Neural crest cell (in vitro differentiated cells): Measurements from ENCODE around the gene RFX5. TPM values are rescaled to one million over a fixed set of nuclear protein-coding genes. Genes with fewer than 3 reads are reported as not detected.

Experiments used
- DNase-seq: peaks from one replicate; pipeline ENCODE4 v3.0.0; 2021; ENCODE audit warnings: low read depth, mixed read lengths, low spot score
- H3K27ac Mint-ChIP-seq: one replicate; pipeline ENCODE4 v1.8.0; 2021; ENCODE audit warnings: mild to moderate bottlenecking, mixed read lengths; ENCODE audit not compliant: unreplicated experiment
- H3K27me3 Mint-ChIP-seq: 2 replicates; pipeline ENCODE4 v1.8.0; 2021; ENCODE audit warnings: low read depth, mild to moderate bottlenecking, mixed read lengths
- H3K36me3 Mint-ChIP-seq: 2 replicates; pipeline ENCODE4 v1.8.0; 2021; ENCODE audit warnings: low read depth, mild to moderate bottlenecking, mixed read lengths
- H3K4me1 Mint-ChIP-seq: 2 replicates; pipeline ENCODE4 v1.8.0; 2021; ENCODE audit warnings: mixed read lengths
- H3K4me3 Mint-ChIP-seq: one replicate; pipeline ENCODE4 v1.8.0; 2021; ENCODE audit warnings: mild to moderate bottlenecking, mixed read lengths
- H3K9me3 Mint-ChIP-seq: 2 replicates; pipeline ENCODE4 v1.8.0; 2021; ENCODE audit warnings: mixed read lengths
- total RNA-seq: library from RNA; stranded (reverse); gene quantifications from 2 replicates; pipeline ENCODE4 v1.2.1, GENCODE V29; 2021
- TF ChIP-seq, protein P1 (sequence below): fragments of 200-600 bp; sonication (generic); conservative IDR thresholded peaks from 2 replicates; pipeline ENCODE4 v1.5.0; 2021; ENCODE audit warnings: antibody characterized with exemption, mild to moderate bottlenecking

Gene RFX5
- total RNA-seq, 1 donor from 2014 or later, result 71.3 TPM

DNA sequence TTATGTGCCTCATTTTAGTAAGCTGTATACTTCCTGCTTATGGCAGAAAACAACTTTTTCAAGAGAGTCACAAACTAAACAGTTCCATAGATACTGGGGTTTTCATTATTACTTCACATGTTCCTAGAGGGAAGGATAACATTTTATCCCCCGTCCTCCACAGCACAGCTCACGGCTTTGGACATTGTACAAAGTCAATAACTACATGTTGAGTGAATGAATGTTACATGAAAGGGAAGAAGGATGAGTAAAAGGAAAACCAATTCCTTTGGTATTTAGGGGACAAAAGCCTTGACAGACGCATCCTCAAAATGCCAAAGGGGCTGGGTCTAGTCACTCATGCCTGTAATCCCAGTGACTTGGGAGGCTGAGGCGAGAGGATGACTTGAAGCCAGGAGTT is 34.6 kb downstream of the RFX5 start:
- Mint-ChIP-seq H3K27me3 (no peaks in the 10 kb centered on the region), H3K4me3 (no peak overlapping the region), H3K36me3 (peaks cover 5% of the 10 kb centered on the region), H3K9me3 (no peaks in the 10 kb centered on the region), H3K4me1 (peaks cover 34% of the 10 kb centered on the region), H3K27ac (no peak overlapping the region)
- TF ChIP-seq, protein P1, sequence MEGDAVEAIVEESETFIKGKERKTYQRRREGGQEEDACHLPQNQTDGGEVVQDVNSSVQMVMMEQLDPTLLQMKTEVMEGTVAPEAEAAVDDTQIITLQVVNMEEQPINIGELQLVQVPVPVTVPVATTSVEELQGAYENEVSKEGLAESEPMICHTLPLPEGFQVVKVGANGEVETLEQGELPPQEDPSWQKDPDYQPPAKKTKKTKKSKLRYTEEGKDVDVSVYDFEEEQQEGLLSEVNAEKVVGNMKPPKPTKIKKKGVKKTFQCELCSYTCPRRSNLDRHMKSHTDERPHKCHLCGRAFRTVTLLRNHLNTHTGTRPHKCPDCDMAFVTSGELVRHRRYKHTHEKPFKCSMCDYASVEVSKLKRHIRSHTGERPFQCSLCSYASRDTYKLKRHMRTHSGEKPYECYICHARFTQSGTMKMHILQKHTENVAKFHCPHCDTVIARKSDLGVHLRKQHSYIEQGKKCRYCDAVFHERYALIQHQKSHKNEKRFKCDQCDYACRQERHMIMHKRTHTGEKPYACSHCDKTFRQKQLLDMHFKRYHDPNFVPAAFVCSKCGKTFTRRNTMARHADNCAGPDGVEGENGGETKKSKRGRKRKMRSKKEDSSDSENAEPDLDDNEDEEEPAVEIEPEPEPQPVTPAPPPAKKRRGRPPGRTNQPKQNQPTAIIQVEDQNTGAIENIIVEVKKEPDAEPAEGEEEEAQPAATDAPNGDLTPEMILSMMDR, result no peak
- DNase-seq, result no peak

DNA sequence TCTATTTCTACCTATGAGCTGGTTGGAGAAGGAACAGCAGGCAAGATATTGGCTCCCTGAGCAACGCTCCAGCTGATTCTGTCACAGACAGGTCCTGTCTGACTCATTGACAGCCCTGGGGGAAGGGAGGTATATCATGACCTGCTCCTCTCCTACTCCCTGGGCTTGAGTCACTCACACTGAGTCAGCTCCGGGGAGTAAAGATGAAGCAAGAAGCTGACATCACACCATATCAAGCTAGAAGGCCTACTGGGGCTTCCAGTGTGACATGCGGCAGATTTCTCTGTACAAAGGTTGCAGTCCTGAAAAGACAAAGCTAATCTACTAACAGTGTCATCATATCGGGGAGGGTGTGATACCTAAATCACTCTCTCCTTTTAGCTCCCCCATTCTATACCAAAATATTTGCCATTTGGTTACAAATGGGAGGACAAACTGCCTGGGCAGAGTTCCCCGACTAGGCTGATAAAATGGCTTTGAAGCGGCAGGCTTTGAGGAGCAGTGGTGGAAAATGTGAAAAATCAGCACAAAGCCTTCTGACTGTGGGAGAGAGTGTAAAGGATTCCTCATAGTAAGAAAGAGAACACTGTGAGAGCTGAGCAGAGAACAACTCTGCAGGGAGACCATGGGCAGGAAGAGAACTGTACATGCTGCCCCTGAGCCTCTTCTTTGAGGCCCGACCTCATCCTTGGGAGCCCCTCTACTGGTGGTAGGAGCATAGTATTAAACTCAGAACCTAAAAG is 35.3 kb downstream of the RFX5 start:
- H3K9me3 Mint-ChIP-seq, result no peaks in the 10 kb centered on the region
- TF ChIP-seq, protein P1, result no peak
- no peak overlapping the region for H3K4me3 Mint-ChIP-seq
- H3K36me3 Mint-ChIP-seq, result peaks cover 5% of the 10 kb centered on the region
- peaks cover 34% of the 10 kb centered on the region for H3K4me1 Mint-ChIP-seq
- no peak for DNase-seq
- H3K27ac Mint-ChIP-seq, result peak overlapping the region; percentile 48
- H3K27me3 Mint-ChIP-seq, result no peaks in the 10 kb centered on the region

DNA sequence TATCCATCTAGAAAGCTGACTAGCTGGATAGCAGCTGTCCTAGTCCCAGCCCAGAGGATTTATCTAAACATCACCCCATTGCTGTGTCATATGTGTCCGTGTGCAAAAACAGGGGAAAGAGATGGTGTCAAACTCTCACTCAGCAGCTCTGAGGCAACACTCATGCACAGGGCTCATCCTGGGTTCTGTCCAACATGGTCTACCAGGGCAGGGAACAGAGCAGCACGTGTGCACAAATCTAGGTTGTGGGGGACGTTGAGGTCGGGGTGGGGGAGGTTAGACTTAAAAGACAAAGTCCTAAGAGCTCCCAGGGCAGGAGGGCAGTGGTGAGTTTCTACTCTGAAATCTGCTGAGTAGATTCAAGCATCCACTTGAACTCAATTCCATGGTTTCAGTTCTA is 36.0 kb downstream of the RFX5 start:
- no peak for DNase-seq
- Mint-ChIP-seq H3K9me3 (no peaks in the 10 kb centered on the region), H3K36me3 (peaks cover 5% of the 10 kb centered on the region), H3K27ac (no peak overlapping the region), H3K4me1 (peaks cover 34% of the 10 kb centered on the region), H3K4me3 (no peak overlapping the region), H3K27me3 (no peaks in the 10 kb centered on the region)
- TF ChIP-seq, protein P1, result no peak

DNA sequence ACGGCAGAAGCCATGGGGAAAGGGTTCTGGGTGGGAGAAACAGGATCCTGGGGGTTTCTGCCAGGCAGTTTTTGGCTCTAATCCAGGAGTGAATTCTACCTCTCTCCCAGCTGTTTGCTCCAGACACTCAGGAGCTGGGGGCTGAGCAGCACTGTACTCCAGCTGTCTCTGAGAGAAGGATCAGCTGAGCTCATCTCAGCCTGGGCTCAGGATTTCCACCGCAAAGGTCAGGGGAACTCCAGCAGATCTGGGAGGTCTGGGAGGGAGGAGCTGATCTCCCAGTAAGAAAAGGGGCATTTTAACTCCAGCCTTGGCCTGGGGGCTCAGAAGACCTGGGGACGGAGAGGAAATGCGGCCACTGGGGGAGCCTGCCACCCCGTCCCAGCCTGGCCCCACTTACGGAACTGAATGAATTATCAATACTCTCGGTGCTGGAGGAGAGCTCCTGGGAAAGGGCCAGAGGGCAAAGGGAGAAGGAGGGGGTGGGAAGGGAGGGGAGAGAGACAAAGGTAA is 37.2 kb downstream of the RFX5 start:
- Mint-ChIP-seq H3K36me3 (peaks cover 11% of the 10 kb centered on the region), H3K27ac (peak overlapping the region; percentile 91), H3K4me1 (peaks cover 34% of the 10 kb centered on the region), H3K4me3 (peak overlapping the region; percentile 23), H3K27me3 (no peaks in the 10 kb centered on the region), H3K9me3 (no peaks in the 10 kb centered on the region)
- TF ChIP-seq, protein P1, result no peak
- DNase-seq, result no peak

DNA sequence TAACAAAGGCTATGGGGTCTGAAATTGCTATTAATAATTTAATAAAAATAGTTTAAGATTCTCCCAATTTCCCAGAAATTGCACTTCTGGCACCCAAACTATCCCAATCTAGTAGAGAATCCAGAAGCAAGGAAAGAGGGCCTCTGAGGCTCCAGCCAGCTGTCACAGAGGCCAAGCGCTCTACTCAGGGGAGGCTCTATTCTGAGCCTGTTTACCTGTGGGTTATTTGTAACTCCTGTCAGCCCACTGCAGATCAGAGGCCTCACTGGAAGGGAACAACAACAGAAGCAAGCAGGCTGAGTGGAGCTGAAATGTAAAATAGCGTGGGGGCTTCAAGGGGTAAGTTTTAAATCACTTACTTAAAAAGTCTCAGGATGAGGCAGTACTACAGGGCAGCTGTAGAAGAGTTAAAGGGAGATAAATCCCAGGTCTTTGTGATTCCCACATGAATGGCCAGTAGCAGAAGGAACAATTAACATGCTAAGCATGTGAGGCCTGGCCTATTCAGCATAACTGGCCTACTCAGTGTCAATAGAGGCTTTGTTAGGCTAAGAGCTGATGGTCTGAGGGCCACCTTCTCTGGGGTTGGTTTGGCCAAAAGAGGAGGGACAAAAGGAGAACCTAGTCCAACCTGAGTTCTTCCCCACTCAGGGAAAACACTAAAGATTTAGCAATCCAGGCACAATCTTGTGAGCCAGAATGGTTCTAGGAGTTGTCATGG is 52.1 kb downstream of the RFX5 start:
- no peak for DNase-seq
- H3K36me3 Mint-ChIP-seq, result peaks cover 25% of the 10 kb centered on the region
- peak overlapping the region; percentile 70 for H3K4me3 Mint-ChIP-seq

More for the DNA sequence above, 52.1 kb downstream of the RFX5 start:
- H3K9me3 Mint-ChIP-seq, result no peaks in the 10 kb centered on the region
- peaks cover 3% of the 10 kb centered on the region for H3K27me3 Mint-ChIP-seq
- peak overlapping the region; percentile 85 for H3K27ac Mint-ChIP-seq
- TF ChIP-seq, protein P1, result no peak
- H3K4me1 Mint-ChIP-seq, result peaks cover 20% of the 10 kb centered on the region
